H4 (cell line): ENCODE data around the gene SETD6. TPM values are rescaled to one million over a fixed set of nuclear protein-coding genes. Genes with fewer than 3 reads are reported as not detected.

Source experiments
- DNase-seq: peaks from one replicate; pipeline ENCODE4 v3.0.0-alpha.2; 2015; ENCODE audit warnings: low spot score
- total RNA-seq: library from RNA; depleted of rRNA; stranded (reverse); fragments of >200 nt; shearing (Covaris generic); gene quantifications from 2 replicates; pipeline ENCODE4 v1.2.3, GENCODE V29; 2014

SETD6 gene
- total RNA-seq, 1 experiment from 2014 or later: 15.3 TPM

DNA sequence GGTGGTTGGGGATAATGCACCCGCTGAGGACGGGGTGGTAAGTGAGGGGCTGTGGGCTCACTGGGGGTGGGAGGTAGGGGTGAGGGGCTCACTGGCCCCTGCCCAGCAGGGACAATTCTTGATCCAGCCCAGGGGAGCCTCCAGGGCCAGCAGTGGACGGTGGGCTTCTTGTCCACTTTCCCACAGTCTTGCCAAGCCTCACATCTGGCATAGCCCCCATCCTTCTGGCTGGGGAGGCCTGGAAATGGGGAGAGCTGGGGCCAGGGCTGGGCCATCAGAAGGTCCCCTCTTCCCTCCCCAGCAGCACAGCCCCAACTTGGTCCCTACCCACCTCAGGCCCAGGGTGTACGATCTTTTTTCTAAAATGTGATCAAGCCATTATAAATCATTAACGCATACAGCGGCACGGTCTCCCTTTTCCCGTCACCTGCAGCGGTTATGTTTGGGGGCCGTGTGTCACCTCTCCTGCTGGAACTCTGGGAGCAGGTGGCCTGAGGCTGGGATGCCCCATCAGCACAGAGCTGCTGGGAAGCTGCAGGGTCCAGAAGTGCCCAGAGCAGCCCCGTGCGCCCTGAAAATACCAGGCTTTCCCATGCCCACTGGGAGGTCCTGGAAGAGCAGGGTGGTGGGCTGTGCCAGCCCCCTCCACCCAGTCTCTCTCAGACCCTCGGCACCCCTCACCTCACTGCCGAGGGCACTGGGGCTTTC, 7.2 kb upstream of the SETD6 start:
- DNase-seq: no peak

DNA sequence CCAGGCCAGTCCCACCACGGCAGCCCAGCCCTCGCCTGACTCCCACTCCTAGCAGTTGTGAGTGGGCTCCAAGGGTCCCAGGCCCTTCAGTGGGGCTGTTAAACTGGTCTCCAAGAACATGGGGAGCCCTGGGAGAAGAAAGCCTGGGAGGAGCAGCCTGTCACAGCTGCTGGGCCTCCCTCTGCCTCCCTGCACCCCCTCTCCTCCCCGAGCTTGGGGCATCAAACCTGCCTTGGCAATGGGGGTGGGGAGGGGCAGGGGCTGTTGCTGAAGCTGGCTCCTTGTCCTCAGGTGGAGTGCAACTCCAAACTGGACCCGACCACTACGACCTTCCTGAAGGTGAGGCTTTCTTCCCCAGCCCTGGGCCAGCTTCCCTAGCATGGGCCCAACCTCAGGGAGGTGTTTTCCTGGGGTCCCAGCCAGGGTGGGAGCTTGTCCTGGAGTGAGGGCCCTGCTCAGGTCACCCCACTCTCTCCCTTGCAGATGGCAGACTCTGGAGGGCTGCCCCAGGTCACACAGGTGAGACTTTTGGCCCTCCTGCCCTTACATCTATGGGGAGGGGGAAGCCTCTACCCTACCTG, 6.6 kb upstream of the SETD6 start:
- no peak for DNase-seq

DNA sequence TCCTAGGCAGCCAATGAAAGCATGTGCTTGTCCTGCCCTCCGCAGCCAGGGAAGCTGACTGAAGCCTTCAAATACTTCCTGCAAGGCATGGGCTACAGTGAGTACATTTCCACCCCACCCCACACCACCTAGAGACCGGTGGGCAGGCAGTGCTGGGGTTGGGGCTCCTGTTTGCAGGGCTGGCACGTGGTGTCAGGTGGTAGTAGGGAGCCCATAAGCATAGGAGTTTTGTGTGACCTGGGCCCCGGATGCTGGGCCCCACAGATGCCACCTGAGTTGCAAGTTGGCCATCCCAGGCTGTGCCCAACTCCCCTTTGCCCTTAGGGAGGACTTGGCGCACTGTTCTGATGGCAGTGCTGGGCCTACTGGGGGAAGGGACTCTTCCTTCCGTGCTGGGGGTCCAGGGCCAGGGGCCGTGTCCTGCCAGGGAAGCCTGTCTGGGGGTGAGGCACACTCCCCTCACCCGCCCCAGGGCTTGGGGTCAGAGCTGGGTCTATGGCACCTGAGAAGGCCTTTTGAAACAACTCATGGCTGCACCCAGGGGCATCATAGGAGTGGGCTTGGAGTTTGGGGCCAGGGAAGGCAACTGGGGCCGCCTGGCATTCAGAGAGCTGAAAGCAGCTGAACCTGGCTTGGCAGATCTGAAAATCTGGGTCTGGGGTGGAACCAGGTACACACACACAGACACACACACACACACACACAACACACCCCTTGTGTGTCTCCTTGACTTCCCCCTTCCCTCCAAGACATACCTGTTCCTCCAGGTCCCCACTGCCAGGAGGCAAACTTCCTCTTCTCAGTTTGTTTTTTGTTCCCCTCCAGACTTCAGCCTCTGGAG, 5.8 kb upstream of the SETD6 start:
- DNase-seq: no peak

DNA sequence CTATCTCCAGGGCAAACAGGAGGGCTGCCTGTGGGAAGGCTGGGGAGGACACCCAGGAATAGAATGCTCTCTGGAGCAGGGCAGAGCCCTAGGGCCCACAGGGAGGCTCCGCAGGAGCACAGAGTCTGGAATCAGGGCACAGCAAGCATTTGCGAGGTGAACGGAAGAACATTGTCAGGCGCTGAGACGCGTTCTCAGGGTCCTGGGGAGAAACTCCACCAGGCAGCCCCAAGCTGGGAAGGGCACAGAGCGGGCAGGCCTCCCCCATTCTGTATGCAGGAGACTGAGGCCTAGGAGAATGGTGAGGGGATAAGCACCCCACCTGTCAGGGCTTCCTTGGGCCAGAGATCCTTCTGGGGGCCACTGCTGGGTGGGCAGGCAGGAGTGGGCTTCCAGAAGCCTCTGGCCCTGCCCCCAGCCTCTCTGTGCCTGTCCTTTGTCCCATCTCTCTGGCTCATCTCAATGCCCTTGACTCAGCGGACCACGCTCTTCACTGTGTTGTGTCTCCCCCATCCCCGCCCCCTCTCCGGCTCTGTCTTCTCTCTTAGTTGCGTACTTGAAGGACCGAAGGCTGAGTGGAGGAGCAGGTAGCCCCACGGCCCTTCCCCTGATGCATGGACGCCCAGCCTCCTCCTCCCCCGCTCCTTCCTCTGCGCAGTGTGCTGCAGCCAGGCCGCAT, 5.1 kb upstream of the SETD6 start:
- no peak for DNase-seq

DNA sequence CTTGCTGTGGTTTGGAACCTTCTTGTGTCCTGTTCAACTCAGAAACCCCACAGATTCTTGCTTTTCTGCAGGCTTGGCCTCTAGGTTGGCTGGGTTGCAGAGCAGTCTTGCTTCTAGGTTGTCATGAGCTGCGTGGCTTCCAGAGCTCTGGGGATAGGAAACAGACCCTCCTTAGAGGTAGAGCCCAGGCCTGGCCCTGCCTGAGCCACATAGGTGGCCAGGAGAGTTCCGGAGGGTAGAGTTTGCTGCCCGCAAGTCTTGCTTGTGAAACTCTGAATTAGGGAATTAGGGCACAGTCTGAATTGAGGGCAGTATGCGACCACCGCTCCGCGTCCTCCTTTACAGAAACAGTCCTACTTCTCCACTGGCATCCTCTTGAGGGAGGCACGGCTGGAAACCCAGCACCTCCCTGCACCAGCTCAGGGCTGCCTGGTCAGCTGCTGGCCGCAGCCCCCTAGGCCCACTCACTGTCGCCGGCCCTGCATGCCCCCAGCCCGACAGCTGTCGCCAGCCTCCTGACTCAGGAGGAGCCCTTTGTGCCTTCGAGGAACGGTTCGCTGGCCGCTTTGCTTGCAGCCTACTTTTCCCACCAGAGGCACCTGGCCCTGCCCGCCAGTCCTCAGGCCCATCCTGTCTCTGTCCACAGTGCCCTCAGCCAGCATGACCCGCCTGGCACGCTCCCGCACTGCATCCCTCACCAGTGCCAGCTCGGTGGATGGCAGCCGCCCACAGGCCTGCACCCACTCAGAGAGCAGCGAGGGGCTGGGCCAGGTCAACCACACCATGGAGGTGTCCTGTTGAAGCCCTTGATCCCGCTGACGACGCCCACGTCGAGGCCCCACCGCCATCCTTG, 4.3 kb upstream of the SETD6 start:
- no peak for DNase-seq

DNA sequence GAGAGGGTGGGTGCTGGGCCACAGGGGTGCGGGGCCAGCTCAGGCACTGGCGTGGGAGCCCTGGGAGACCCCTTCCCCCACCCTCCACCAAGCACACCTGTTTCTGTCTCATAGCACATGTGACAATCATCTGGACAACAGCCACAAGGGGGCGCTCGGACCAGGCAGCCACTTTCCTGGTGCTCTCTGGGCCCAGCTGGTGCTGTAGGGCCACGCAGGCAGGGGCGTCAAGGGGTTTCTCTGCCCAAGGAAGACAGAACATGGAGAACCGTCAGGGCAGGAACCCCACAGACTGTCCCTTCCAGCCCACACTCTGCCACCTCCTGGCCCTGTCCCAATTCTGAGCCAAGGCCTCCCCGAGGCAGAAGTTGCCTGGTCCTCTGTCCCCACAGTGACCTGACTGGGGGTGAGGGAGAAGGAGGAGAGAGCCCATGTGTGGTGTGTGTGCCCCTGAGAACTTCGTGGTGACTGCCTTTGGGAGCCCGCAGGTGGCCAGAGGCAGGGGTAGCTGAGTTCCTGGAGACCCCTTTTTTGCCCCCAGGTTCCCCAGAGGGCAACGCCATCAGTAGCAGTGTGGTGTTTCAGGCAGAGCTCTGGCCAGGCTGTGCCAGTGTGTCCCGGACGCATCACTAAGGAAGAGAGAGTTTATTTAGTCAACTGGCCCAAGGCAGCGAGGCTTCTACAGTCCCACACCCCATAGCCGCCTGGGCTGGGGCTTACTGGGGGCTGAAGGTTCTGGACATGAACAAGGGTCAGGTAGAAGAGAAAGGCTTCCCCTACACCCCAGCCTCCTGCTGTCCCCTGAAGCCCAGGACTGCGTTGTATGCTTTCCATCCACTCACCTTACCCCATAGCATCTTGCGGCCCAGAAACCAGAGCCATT, 3.1 kb upstream of the SETD6 start:
- DNase-seq: peak; percentile 47

DNA sequence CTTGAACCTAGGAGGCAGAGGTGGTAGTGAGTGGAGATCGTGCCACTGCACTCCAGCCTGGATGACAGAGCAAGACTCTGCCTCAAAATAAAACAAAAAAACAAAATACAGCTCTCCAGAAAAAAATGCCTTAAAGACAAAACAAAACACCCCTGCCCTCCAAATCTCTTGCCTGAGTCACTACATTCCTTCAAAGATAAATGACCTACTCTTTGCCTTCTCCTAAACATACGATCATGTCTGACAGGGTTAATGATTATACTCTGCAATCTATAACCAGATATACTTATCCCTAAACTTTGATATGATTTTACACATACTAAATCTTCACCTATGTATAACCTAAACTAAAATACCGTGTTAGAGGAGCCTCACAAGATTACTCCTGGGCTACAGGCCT, 1.4 kb upstream of the SETD6 start:
- DNase-seq: no peak

DNA sequence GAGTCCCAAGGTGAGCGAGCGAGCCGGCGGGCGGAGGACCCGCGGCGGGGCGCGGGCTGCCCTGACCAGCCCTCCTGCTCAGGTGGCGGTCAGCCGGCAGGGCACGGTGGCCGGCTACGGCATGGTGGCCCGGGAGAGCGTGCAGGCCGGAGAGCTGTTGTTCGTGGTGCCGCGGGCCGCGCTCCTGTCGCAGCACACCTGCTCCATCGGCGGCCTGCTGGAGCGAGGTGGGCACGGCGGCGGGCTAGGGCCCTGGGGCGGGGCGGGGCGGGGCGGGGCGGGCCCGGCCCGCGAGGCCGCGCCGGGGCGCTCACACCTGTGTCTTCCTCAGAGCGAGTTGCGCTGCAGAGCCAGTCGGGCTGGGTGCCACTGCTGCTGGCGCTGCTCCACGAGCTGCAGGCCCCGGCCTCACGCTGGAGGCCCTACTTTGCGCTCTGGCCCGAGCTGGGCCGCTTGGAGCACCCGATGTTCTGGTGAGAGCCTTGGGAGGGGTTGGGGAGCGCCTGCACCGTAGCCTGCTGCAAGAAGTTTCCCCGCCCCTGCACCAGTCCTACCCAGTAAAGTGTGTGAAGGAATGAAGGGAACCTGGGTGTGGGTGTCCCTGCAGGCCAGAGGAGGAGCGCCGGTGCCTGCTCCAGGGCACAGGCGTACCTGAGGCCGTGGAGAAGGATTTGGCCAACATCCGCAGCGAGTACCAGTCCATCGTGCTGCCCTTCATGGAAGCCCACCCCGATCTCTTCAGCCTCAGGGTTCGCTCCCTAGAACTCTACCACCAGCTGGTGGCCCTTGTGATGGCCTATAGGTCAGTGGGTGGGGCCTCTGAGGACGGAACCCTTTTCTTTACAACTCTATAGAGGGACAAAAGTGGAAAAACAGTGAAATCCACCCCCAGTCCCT, 802 bp downstream of the SETD6 start:
- DNase-seq: no peak

DNA sequence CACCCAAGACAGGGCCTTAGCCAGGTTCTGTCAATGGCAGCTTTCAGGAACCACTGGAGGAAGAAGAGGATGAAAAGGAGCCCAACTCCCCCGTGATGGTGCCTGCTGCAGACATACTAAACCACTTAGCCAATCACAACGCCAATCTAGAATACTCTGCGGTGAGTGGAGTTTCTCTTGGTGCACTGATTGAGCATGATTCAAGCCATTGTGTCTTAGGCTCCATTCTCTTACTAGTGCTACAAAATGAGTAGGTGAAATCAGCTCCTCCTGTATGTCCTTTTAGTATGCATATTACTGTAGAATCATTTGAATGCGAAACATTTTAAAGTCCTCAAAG, 1.4 kb downstream of the SETD6 start:
- DNase-seq: no peak

DNA sequence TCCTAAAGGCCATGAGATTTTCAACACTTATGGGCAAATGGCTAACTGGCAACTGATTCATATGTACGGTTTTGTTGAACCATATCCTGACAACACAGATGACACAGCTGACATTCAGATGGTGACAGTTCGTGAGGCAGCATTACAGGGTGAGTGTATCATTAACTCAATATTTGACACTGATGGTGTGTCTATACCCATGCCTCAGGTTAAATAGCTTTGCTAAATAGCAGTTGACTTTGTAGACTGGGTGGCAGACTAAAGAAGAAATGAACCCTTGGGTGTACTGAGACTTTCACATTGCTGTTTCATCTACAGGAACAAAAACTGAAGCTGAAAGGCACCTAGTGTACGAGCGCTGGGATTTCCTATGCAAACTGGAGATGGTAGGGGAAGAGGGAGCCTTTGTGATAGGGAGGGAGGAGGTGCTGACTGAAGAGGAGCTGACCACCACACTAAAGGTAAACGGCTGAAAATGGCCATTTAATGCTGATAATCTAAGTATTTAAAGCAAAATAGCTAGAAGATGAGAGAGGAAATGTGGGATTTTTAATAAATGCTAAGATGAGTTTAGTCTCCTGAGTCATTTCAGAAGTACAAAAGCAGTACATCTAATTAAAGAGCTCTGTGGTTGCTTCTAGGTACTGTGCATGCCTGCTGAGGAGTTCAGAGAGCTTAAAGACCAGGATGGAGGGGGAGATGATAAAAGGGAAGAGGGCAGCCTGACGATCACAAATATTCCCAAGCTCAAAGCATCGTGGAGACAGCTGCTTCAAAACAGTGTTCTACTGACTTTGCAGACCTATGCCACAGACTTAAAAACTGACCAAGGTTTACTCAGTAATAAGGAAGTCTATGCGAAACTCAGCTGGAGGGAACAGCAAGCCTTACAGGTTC, 3.0 kb downstream of the SETD6 start:
- DNase-seq: no peak

DNA sequence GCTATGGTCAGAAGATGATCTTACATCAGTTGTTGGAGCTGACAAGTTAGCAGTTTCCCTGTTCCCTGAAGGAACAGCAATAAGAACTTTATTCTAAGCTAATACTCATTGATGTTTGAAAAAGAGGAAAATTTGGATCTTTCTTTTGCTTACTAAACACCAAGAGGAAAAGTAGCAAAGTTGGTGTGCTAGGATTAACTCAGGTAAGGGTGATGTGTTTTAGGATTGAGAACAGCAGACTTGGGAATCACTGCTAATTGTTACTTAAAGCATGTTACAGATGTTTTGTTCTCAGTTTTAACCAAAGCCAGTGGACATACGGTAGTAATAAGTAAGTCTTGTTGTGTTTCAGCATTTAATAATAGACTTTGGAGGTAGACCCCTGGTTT, 3.7 kb downstream of the SETD6 start:
- no peak for DNase-seq

DNA sequence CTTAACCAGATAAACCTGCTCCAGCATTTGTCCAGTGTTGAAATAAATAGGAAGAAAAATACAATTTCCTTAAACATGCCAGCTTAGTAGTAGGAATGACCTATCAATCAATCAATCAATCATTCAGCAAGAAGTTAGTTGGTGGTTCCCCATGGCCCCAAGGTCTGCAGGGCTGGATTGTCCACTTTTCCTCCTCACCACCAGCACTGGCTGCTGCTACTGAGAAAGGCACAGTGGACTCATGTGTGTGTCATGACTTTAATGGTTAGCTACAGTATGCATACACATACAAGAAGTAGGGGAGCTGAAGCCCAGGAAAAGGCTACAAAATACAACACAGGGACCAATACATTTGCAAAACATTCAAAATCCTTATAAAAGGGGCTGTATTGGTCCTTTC, 4.4 kb downstream of the SETD6 start:
- DNase-seq: no peak

DNA sequence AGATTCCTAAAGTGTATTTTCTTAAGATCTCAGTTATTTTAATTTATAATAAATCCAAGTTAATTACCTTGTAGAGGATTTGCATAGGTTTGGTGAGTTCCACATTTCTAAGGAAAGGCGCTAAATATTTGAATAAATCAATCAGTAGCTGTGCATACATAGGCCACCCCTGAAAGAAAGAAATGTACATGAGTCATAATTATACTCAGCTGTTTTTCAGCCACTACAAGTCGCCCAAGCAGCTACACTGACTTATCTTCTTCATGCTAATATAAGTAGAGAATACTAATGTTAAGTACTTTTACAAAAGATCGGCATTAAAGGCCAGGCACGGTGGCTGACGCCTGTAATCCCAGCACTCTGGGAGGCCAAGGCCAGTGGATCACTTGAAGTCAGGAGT, 14.9 kb downstream of the SETD6 start:
- DNase-seq: no peak

DNA sequence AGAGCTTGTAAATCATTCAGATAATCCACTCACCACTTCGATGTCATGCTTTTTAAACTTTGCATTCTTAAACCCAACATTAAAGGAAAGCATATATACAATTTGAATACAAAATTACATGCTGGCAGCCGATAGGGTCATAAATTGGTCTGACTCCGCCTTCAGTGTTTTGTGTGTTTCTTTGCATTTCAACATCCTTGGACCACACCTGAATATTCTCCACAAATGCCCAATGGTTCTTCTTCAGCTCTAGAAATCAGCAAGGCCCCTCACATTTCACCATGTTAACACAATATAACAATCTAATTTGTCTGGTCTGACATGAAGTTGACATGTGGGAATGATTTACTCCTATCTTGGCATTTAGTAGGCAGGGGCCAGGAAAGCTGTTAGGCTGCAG, 17.1 kb downstream of the SETD6 start:
- DNase-seq: no peak

DNA sequence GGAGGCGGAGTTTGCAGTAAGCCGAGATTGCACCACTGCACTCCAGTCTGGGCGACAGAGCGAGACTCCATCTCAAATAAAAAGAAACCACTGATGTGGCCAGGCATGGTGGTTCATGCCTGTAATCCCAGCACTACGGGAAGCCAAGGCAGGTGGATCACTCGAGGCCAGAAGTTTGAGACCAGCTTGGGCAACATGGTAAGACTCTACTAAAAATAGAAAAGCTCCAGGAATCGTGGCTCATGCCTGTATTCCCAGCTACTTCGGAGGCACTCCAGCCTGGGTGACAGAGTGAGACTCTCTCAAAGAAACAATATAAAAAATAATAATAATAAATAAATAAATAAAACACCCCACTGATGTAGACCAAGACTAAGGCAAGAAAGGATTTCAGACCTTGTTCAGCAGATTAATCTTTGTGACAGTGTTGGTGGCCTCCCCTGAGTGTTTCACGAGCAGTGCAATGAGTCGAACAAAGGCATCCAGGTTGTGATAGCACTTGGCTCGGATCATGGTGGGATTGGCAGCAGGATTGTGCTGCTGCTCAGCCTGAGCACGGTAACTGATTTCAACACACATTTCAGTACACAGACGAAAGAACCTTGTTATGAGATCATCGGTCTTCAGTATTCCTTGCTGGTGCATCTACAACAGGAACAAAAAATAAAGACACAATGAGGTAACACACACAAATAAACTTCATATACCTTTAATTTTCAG, 18.6 kb downstream of the SETD6 start:
- DNase-seq: no peak

DNA sequence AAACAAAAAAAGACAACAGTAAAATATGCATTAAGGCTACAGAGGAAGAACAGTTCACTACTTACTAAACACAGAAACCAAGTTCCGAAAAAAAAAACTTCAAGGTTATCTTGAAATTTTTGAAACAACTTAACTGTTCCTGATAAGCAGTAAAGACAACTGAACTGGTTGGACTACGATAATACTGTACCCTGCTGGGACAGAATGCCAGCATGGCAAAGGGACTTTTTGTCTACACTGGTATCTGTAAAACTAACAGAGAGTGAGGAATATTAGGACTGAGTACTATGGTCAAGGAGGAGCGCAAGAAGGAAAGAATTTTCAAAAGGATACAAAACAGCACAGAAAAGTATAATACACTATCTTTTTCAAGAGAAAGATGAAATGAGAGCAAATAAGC, 19.8 kb downstream of the SETD6 start:
- DNase-seq: no peak

DNA sequence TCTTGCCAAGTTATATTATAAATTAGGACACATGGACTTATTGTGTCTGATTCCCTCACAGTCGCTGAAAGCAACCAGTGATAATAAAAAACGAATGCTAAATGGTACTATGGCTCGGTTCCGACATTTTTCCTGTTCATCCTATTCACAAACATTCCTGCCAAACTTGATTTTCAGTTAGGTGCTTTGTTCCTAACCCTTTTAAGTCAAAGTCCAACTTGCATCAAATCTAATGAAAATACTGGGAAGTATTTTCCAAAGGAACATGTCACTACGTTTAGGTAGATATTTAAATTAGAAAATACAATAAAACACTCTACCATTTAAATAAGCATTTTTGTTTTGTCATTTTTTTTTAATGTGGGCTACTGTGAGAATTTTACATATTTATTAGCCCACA, 21.0 kb downstream of the SETD6 start:
- DNase-seq: no peak
